Endothelial cell of hepatic sinusoid (primary cell): Measurements from ENCODE around the gene MAPK8.

ENCODE experiments used
- in situ Hi-C: cut with HindIII; loops from 2 replicates; pipeline ENCODE4 v1.10.0; 2017; ENCODE audit warnings: low sequenced_read_pairs

Gene MAPK8

DNA sequence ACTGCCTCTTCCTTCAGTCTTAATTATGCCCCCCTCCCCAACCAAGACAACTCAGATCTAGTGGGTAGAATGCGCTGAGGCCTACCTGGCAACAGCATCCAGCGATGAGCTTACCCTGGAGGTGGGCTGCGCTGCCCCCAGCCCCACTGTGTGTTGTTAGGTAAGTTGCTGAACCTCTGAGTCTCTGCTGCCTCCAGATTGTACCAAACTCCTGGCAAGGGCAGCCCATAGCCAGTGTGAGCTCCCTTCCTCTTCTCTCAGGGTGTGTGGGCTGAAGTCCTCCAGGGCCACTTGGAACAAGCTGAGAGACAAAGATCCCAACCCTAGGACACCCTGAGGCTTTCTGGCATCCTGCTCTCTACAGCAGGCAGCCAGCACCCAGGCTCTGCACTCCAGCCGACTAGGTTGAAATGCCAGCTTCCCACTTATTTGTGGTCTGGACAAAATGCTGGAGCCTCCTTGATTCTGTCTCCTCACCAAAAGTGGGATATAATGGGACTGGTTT is 163.1 kb downstream of the MAPK8 start:
- in situ Hi-C loops, result no loop called here

DNA sequence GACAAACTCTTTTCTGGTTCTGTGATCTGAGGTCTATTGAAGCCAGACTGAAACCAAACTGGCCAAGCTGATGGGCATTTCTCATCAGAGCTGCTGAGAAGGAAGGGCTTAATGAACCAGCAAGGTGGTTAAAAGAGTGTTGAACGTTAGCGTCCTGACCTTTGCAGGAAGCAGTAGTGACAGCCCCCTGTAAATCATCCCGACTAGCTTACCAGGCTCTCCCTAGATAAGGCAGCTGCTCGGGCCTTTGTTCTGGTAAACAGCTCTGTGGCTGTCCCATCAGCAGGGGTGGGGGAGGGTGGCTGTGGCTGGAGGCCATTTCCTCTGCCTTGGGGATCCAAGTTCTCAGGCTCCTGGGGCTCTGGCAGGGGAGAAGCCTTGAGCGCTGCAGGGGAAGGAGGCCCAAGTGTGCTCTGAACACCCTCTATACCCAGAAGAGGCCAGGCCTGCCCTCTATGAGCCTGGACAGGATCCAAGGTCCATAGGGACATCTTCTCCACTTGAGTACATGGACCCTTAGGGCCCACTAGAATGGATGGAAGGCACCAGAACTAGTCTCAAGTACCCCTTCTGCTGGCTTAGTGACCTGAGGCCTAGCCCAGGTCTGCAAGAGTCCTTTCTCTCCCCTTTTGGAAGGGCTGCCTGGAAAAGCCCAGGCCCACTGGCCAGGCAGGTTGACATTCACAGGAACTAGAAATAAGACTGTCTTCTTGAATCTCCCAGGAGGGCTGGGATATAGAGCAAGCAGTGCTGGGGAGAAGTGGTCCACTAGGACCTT is 163.8 kb downstream of the MAPK8 start:
- in situ Hi-C loops, result no loop called here

DNA sequence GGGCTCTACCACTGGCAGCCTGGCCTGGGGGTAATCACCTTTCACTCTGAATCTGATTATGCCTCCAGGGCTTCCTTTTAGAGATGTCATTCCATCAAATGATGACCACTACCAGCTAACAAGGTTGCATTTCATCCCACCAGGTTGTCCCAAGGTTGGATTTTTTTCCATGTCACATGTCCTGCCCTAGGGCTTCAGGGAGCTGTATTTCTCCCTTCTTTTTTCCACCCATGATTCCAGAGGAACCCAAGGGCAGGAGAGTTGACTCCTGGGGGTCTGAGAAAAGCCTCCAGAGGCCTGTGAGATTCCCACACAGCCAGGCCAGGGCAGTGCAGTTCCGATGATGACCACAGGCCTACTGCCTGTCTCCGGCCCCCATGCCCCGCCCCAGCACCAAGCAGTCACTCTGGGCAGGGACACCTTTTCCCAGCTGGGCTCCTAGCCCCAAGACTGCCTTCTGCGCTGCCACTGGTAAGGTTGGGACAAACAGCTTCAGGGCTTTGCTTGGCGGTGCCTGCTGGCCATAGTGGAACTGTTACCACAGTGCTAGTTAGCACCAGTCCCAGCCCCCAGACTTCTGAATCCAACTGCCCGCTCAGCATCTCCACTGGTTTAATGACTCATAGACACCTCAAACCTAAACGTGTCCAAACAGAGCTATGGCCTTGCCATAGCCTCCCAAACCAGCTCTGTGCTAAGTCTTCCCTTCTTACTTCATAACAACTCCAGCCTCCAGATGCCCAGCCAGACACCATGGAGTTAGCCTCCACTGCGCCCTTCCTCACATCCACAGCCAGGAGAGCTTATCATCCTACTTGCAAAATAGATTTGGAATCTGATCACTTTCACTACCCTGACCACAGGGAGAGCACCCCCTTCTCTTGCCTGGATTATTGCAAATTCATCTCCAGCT is 164.7 kb downstream of the MAPK8 start:
- in situ Hi-C loops, result no loop called here

DNA sequence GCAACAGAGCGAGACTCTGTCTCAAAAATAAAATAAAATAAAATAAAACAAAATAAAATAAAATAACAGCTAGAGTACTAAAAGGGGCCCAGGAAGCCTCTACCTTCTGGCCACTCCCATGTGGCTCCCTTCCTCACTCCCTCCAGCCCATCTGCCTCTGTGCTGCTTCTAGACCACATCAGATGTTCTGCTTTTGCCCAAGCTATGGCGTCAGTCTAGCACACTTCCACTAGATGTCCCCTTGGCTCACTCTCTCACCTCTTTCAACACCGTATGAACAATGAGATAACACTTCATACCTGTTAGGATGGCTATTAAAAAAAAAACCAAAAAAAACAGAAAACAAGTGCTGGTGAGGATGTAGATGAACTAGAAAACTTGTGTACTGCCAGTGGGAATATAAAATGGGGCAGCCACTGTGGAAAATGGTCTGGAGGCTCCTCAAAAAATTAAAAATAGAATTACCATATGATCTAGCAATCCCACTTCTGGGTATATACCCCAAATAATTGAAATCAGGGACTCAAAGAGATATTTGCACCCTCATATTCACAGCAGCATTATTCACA is 166.1 kb downstream of the MAPK8 start:
- in situ Hi-C loops, result no loop called here

DNA sequence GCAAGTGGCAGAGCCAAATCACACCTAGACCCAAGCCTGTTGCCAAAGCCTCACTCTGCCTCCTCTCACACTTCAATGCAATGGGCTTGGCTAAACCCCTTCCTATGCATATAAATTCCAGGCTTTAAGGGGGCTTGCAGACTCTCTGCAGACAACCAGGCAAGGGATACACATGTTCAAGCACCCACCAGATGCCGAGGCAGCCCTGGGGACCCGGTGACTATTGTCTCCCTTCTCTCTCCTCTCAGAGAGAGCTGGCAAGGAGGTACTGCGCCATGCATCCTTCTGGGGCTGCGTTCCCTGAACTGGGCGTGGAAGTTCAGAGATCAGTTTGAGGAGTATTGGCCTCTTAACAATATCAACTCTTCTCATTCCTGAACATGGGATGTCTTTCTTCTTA is 167.2 kb downstream of the MAPK8 start:
- in situ Hi-C loops, result no loop called here

DNA sequence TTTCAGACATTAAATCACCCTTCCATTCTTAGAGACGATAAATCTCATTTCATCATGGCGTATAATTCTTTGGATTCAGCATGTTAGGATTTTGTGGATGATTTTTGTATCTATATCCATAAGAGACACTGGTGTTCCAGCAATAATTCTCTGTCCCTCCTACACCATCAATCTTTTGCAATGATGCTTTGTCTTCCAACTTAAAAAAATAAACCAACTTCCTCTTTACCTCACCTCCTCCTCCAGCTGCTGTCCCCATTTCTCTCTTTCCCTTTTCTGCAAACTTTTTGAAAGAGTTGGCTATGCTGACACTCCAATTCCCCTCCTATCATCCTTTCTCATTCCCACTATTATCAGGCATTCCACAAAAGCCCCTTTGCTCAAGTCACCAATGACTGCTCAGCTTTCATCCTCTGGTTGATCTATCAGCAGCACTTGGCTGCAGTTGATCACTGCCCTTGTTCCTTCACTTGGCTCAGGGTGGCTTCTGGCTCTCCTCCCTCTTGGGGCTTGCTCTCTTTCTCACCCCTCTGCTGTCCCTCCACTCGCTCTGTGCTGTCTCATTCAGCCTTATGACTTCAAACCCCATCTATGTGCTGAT is 168.4 kb downstream of the MAPK8 start:
- in situ Hi-C loops, result no loop called here

DNA sequence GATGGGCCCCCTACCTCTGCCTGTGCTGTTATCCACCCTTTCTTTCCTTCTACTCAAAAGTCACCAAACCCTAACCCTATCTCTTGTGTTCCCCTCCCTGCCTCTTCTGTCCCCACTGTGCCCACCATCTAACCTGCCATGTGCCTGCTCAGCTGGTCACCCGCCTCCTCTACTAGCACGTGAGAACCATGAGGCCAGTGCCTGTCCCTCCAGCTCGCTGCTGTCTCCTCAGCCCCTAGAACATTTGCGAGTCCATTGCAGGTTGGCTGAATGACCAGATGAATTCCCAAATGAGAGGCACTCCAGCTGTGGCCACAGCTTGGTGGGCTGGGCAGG is 169.4 kb downstream of the MAPK8 start:
- in situ Hi-C loops, result no loop called here

DNA sequence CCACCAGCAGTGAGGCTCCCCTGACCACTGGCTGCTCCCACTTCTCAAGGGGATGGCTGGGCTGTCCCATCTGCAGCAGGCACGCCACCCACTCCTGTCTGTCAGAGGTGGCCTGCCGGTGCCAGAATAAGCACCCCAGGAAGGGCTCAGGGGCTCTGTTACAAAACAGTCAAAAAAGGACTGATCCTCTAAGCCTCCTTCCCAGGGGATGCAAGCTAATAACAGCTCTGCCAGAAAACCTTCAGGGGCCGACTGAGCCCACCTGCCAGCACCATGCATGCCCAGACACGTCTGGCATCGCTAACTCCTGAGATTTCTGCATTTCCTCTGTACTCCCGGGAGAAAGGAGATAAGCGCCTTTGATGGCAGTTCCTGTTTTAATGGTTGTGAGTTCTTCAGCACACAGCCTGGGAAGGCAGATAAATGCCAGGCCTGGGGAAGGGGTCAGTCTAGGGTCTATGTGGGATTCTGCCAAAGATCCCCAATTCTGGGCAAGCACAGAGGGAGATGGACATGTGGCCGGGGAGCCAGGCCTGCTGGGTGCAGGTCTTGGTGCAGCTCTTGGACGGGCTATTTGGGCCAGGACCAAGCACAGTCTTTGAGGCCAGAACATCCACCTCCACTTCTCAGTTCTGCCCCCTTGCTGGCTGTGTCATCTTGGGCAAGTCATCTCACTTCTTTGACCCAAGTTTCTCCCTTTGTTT is 170.0 kb downstream of the MAPK8 start:
- in situ Hi-C loops, result no loop called here

DNA sequence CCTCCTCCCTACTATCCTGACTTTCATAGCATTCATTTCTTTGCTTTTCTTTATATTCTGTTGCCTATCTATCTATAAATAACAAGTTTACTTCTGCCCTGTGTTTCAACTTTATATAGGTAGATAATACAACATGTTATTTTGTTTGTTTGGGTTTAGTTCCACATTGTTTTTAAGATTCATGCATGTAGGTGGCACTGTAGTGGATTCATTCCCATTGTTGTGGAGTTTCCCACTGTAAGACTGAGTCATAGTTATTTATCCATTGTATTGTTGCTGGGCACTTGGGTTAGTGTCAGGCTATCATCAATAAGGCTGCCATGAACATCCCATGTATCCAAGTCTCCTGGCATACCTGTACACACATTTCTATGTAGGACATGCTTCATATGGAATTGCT is 170.7 kb downstream of the MAPK8 start:
- in situ Hi-C loops, result no loop called here

DNA sequence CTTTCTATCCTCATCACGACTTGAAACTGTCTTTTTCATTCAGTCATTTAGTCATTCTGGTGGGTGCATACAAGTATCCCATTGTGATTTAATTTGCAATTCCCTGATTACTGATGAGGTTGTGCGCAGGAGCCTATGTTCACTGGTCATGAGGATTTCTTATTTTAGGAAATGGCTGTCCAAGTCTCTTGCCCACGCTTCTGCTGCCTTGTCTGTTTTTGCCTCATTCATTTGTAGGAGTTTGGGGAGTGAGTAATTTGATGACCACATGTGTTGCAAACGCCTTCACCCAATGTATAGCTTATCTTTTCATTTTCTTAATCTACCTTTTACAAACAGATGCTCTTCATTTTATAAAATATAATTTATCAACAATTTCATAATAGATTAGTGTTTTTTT is 171.1 kb downstream of the MAPK8 start:
- in situ Hi-C loops, result no loop called here

DNA sequence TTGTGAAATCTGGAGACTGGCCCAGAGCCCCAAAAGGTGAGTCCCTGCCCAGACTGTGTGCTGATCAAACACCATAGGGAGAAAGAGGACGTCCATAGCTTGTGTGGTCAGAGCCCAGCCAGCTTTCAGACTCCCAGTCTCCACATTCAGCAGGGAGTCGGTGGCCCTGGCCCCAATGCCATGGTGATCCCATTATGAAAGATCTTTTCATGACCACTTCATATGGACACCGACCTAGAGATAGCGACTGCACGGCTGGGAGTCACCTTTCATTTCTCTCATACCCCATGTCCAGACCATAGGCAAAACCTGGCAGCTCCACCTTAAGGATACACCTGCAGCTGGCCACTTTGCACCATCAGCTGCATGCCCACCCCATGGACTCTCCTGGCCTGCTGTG is 172.0 kb downstream of the MAPK8 start:
- in situ Hi-C loops, result no loop called here

DNA sequence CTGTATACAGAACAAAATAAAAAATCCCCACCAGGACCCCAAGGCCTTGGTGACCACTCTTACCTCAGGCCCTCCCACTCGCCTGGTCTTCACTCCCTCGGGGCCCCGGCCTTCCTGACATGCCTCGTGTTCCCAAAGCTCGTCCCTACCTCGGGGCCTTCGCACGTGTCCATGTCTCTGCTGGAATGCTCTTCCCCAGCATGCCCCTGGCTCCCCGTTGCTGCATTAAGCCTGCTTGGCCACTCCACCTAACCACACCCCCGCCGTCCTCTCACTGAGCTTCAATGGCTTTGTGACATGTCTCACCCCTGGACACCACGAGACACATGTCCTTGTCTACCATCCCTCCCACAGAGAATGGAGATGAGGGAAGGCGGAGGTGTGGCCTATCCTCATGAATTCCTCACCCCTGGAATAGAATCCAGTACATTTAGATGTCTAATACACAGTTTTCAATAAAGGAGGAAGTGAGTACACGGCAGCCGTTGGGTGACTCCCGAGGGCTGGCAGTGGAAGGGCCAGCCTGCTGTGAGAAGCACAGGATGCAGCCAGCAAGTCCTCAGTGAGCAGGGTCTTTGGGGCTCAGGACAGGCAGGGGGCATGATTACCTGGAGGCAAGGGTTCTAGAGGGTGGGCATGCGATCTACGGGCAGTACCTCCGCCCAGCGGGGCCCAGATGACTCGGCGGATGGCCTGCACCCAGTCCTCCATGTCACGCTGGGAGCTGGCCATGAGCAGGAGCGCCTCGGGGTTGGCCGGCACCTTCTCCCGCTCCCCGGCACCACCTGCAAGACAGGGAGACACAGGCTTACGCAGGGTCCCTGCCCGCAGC is 172.7 kb downstream of the MAPK8 start:
- in situ Hi-C loops, result no loop called here

DNA sequence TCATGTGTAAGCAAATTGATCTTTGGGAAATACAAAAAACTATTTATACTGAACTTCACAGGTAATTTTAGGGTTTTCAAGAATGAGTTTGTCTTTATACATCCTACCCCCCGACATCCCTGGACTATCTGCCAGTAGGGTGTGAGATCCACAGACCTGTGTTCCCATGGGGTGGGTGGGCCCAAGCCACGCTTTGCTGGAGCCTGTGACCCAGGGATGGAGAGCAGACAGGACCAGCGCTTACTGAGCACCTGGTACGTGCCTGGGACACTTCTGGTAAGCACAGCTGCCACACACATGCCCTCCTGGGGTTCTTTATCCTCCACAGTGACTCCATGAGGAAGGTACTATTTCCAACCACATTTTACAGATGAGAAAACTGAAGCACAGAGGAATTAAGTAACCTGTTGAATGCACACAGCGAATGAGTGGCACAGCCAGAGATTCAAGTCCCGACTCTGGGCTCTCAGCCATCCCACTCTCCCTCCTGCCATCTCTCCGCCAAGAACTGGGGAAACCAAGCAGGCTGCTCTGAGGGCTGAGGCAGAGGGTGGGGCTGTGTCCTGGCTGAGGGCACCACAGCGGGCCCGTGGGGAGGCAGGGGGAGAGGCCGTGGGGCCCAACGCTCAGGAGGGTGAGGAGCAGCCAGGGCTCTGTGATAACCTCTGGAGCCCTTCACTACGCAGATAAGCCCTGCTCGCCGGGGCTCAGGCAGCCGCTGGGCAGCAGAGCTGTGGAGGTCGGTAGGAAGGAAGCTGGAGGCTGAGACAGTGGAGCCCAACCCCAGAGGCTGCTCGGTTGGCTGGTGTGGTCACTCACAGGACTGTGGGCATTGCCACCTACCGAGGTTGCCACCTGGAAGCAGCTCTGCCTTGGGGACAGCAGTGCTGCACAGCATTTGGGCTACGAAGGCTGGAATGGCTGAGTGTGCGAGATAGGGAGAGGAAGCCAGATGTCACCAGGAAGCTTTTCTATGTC is 174.2 kb downstream of the MAPK8 start:
- in situ Hi-C loops, result loop anchor here (5.0 kb wide), 1 partner anchor 67 kb away; no protein-coding TSS in a partner anchor

DNA sequence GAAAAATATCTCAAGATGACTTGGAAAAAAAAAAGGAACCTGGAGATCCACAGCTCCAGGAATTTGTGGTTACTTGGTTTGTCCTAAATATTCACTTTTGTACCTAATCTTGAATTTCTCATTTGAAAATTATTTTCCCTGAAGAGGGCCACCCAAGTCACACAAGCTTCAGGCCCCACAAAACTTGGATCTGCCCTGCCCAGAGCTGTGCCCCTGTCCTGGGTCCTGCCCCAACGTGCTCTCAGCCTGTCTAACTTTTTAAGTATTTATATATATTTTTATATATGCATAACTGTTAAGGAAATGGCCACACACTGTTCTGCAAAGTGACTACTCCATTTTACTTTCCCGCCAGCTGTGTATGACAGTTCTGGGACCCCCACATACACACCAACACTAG is 174.9 kb downstream of the MAPK8 start:
- in situ Hi-C loops, result loop anchor here (5.0 kb wide), 1 partner anchor 66 kb away; no protein-coding TSS in a partner anchor

DNA sequence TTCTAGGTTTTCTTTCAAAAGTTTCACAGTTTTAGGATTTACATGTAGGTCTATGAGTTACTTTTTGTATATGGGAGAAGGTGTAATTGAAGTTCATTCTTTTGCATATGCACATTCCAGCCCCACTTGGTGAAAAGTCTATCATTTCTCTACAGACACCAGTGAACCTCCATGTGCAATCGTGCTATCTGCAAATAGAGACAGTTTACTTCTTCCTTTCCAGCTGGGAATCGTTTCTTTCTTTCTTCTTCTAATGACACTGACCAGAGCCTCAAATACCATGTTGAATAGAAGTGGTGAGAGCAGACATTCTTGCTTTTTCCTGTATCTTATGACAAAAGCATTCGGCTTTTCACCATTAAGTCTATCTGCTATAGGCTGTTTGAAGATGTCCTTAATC is 175.7 kb downstream of the MAPK8 start:
- in situ Hi-C loops, result loop anchor here (5.0 kb wide), 1 partner anchor 65 kb away; no protein-coding TSS in a partner anchor

DNA sequence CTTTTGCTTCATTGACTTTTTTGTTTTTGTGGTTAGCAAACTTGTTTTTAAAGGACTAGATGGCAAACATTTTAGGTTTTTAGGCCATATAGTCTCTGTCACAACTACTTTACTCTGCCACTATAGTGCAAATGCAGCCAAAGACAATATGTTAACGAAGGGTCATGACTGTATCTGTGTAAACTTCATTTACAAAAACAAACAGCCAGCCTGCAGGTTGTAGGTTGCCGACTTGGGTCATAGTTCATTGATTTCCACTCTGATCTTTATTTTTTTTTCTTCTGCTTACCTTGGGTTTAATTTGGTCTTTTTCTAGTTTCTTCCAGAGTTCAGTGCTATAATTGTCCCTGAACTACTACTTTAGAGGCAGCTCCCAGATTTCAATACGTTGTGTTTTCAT is 178.4 kb downstream of the MAPK8 start:
- in situ Hi-C loops, result loop anchor here (5.0 kb wide), 1 partner anchor 62 kb away; no protein-coding TSS in a partner anchor

DNA sequence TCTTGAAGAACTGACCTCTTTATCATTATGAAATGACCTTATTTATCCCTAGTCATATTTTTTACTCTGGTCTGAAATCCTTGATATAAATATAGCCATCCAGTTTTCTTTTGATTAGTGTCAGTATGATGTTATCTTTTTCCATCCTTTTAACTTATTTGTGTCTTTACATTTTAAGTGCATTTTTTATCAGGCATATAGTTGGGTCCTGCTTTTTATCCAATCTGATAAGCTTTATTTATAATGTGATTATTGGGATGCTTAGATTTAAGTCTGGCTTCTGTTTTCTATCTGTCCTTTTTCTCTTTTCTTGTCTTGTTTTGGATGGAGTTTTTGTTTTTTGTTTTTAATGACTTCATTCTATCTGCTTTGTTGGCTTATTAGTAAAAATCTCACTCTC is 179.2 kb downstream of the MAPK8 start:
- in situ Hi-C loops, result no loop called here

DNA sequence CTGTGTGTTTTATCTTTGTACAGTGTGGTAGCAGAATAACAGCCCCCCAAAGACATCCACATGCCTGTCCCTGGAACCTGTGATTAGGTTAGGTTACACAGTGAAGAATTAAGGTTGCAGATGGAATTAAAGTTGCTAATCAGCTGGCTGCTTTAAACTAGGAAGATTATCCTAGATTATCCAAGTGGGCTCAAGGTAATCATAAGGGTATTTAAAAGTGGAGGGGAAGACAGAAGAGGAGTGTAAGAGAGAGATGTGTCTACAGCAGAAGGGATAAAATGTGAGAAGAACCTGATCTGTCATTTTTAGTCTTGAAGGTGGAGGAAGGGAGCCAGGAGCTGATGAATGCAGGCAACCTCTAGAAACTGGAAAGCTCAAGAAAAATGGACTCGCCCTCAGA is 180.8 kb downstream of the MAPK8 start:
- in situ Hi-C loops, result no loop called here
